ENCODE results near the gene PAAF1.

PAAF1 gene

GRCh38 chr11:73876424-73877310 lies at the start of gene PAAF1, which contains the start of gene COA4:
TSS of gene PAAF1 (plus strand) at chr11:73876999. CDS start at chr11:73877022, 23 bp downstream.
TSS of gene COA4 (minus strand) at chr11:73876846. CDS start at chr11:73873378, 3,468 bp downstream.
- peak; percentile 82 to 88 for DNase-seq (ENCODE audit: low read depth in 1 of 2, low spot score in 1 of 2)

GRCh38 chr11:73830261-73830660 lies 46.5 kb upstream of the PAAF1 start:
- DNase-seq (ENCODE audit: low read depth in 1 of 2, low spot score in 1 of 2) = no peak

- no peak for DNase-seq (ENCODE audit: low read depth in 1 of 2, low spot score in 1 of 2)
These were observed 43.7 kb upstream of the PAAF1 start for GRCh38 chr11:73833067-73833466.

- DNase-seq (ENCODE audit: low read depth in 1 of 2, low spot score in 1 of 2) = no peak
These were observed 38.2 kb upstream of the PAAF1 start for GRCh38 chr11:73838443-73839122.

- DNase-seq (ENCODE audit: low read depth in 1 of 2, low spot score in 1 of 2) = no peak
These were observed 37.7 kb upstream of the PAAF1 start for GRCh38 chr11:73839123-73839457.

GRCh38 chr11:73851046-73851764 lies 25.6 kb upstream of the PAAF1 start:
- no peak for DNase-seq (ENCODE audit: low read depth in 1 of 2, low spot score in 1 of 2)

GRCh38 chr11:73852049-73852448 lies 24.8 kb upstream of the PAAF1 start:
- DNase-seq (ENCODE audit: low read depth in 1 of 2, low spot score in 1 of 2) = no peak

- DNase-seq (ENCODE audit: low read depth in 1 of 2, low spot score in 1 of 2) = no peak
These were observed 22.1 kb upstream of the PAAF1 start for GRCh38 chr11:73854680-73855079.

- DNase-seq (ENCODE audit: low read depth in 1 of 2, low spot score in 1 of 2) = no peak
These were observed 20.7 kb upstream of the PAAF1 start for GRCh38 chr11:73856031-73856567.

GRCh38 chr11:73859671-73860070 lies 17.1 kb upstream of the PAAF1 start:
- DNase-seq (ENCODE audit: low read depth in 1 of 2, low spot score in 1 of 2) = no peak

GRCh38 chr11:73860202-73860601 lies 16.6 kb upstream of the PAAF1 start:
- no peak for DNase-seq (ENCODE audit: low read depth in 1 of 2, low spot score in 1 of 2)

GRCh38 chr11:73862986-73863385 lies 13.8 kb upstream of the PAAF1 start:
- no peak for DNase-seq (ENCODE audit: low read depth in 1 of 2, low spot score in 1 of 2)

GRCh38 chr11:73866095-73866579 lies 10.7 kb upstream of the PAAF1 start:
- no peak for DNase-seq (ENCODE audit: low read depth in 1 of 2, low spot score in 1 of 2)

GRCh38 chr11:73866586-73866996 lies 10.2 kb upstream of the PAAF1 start:
- DNase-seq (ENCODE audit: low read depth in 1 of 2, low spot score in 1 of 2) = no peak

- DNase-seq (ENCODE audit: low read depth in 1 of 2, low spot score in 1 of 2) = no peak
These were observed 7.4 kb upstream of the PAAF1 start for GRCh38 chr11:73869332-73869949.

GRCh38 chr11:73870261-73870660 lies 6.5 kb upstream of the PAAF1 start:
- no peak for DNase-seq (ENCODE audit: low read depth in 1 of 2, low spot score in 1 of 2)

GRCh38 chr11:73872749-73873357 lies 3.9 kb upstream of the PAAF1 start:
- no peak for DNase-seq (ENCODE audit: low read depth in 1 of 2, low spot score in 1 of 2)

- DNase-seq (ENCODE audit: low read depth in 1 of 2, low spot score in 1 of 2) = no peak
These were observed 1.4 kb upstream of the PAAF1 start for GRCh38 chr11:73875380-73875779.

GRCh38 chr11:73875840-73876239 lies 959 bp upstream of the PAAF1 start:
- no peak for DNase-seq (ENCODE audit: low read depth in 1 of 2, low spot score in 1 of 2)

GRCh38 chr11:73878771-73879170 lies 2.0 kb downstream of the PAAF1 start:
- no peak for DNase-seq (ENCODE audit: low read depth in 1 of 2, low spot score in 1 of 2)
